Activated CD4-positive, alpha-beta memory T cell treated with anti-CD3 and anti-CD28 coated beads, Interleukin-2, amount 10 ng/mL, durations not matched to agents 7 days and 5 days (primary cell): ENCODE data around the gene LATS1. TPM values are rescaled to one million over a fixed set of nuclear protein-coding genes. Genes with fewer than 3 reads are reported as not detected.
"Not testable (repeated sequence)": the region's sequence is repeated elsewhere in the genome, so short reads cannot be mapped to it uniquely, and the experiment has no call there.

Experiments used
- CTCF ChIA-PET: fragments of 350-600 bp; sonication (Branson Sonifier 250); formaldehyde crosslinking; loops from one replicate; lab custom pipeline; 2021; ENCODE audit warnings: antibody characterized with exemption, inconsistent platforms; lab: Charles Lee
- POLR2A ChIA-PET: fragments of 350-600 bp; sonication (Branson Sonifier 250); formaldehyde crosslinking; loops from one replicate; lab custom pipeline; 2021; ENCODE audit warnings: antibody characterized with exemption; lab: Charles Lee
- DNase-seq: peaks from one replicate; pipeline ENCODE4 v3.0.0-alpha.2; 2020
- H3K27ac Mint-ChIP-seq: one replicate; pipeline ENCODE4 v1.8.0; 2021; ENCODE audit warnings: mild to moderate bottlenecking, mixed read lengths
- H3K27me3 Mint-ChIP-seq: one replicate; pipeline ENCODE4 v1.8.0; 2021; ENCODE audit warnings: mixed read lengths
- H3K36me3 Mint-ChIP-seq: one replicate; pipeline ENCODE4 v1.8.0; 2021; ENCODE audit warnings: low read depth, mixed read lengths
- H3K4me1 Mint-ChIP-seq: one replicate; pipeline ENCODE4 v1.8.0; 2021; ENCODE audit warnings: mixed read lengths
- H3K4me3 Mint-ChIP-seq: one replicate; pipeline ENCODE4 v1.8.0; 2021; ENCODE audit warnings: mild to moderate bottlenecking, mixed read lengths
- H3K9me3 Mint-ChIP-seq: one replicate; pipeline ENCODE4 v1.8.0; 2021; ENCODE audit warnings: mixed read lengths
- total RNA-seq, 2 experiments: library from RNA; stranded (reverse); gene quantifications; one replicate each; pipeline ENCODE4 v1.2.3, GENCODE V29; 2021

The LATS1 gene
- total RNA-seq, 2 experiments from 2014 or later = 30.8 to 31.0 TPM

- Mint-ChIP-seq H3K4me3 (peak overlapping the region; percentile 80), H3K9me3 (no peaks in the 10 kb centered on the region), H3K27me3 (no peaks in the 10 kb centered on the region), H3K27ac (peak overlapping the region; percentile 85), H3K4me1 (peaks cover 50% of the 10 kb centered on the region), H3K36me3 (peaks cover 27% of the 10 kb centered on the region)
- CTCF ChIA-PET = interaction anchor here (1.0 to 2.2 kb wide), 5 partner anchors 24 to 91 kb away, joined by 3 to 8 read pairs (median 3); partner anchors contain the start of gene LATS1
- POLR2A ChIA-PET = interaction anchor here (0.6 to 10.6 kb wide), 10 partner anchors 9 to 427 kb away, joined by 3 to 98 read pairs (median 4); partner anchors contain the start of genes GINM1, LATS1, LRP11 and PPIL4
- peak; percentile 62 for DNase-seq
Observed at GRCh38 chr6:149750136-149750609, 32.3 kb upstream of the LATS1 start.

GRCh38 chr6:149749594-149750135, 31.8 kb upstream of the LATS1 start, which contains the start of gene PCMT1:
PCMT1 (plus strand) TSS chr6:149749741; CDS start chr6:149749902, 161 bp downstream.
- peaks cover 50% of the 10 kb centered on the region for H3K4me1 Mint-ChIP-seq
- ChIA-PET POLR2A (interaction anchor here (0.6 to 10.6 kb wide), 10 partner anchors 10 to 426 kb away, joined by 3 to 98 read pairs (median 4); partner anchors contain the start of genes GINM1, LATS1, LRP11 and PPIL4), CTCF (interaction anchor here (1.0 to 2.2 kb wide), 5 partner anchors 23 to 90 kb away, joined by 3 to 8 read pairs (median 3); partner anchors contain the start of gene LATS1)
- peak within 1 kb of the TSS; percentile 80 for H3K4me3 Mint-ChIP-seq
- peak; percentile 93 for DNase-seq
- H3K36me3 Mint-ChIP-seq = peaks cover 27% of the 10 kb centered on the region
- H3K27me3 Mint-ChIP-seq = no peaks in the 10 kb centered on the region
- no peaks in the 10 kb centered on the region for H3K9me3 Mint-ChIP-seq
- peak within 1 kb of the TSS; percentile 85 for H3K27ac Mint-ChIP-seq

GRCh38 chr6:149749082-149749593, 31.2 kb upstream of the LATS1 start:
- DNase-seq, H3K27me3 Mint-ChIP-seq, H3K9me3 Mint-ChIP-seq: not testable (repeated sequence)
- POLR2A ChIA-PET = interaction anchor here (0.9 to 10.6 kb wide), 5 partner anchors 10 to 426 kb away, joined by 3 to 98 read pairs (median 4); partner anchors contain the start of genes LATS1 and PPIL4
- Mint-ChIP-seq H3K4me1 (peaks cover 50% of the 10 kb centered on the region), H3K36me3 (peaks cover 27% of the 10 kb centered on the region), H3K4me3 (peak overlapping the region; percentile 80), H3K27ac (peak overlapping the region; percentile 85)
- CTCF ChIA-PET = interaction anchor here (1.0 to 2.2 kb wide), 5 partner anchors 23 to 90 kb away, joined by 3 to 8 read pairs (median 3); partner anchors contain the start of gene LATS1

GRCh38 chr6:149746147-149746946, 28.4 kb upstream of the LATS1 start, which contains the start of gene NUP43:
NUP43 (minus strand) TSS chr6:149746529; CDS start chr6:149746495, 34 bp downstream.
- H3K36me3 Mint-ChIP-seq = peaks cover 36% of the 10 kb centered on the region
- peak within 1 kb of the TSS; percentile 98 for H3K4me3 Mint-ChIP-seq
- H3K4me1 Mint-ChIP-seq = peaks cover 34% of the 10 kb centered on the region
- peak; percentile 95 for DNase-seq
- ChIA-PET POLR2A (interaction anchor here (1.3 to 10.6 kb wide), 3 partner anchors 28 to 194 kb away, joined by 3 to 98 read pairs (median 6); partner anchors contain the start of gene LATS1), CTCF (interaction anchor here (0.7 to 3.3 kb wide), 4 partner anchors 11 to 86 kb away, joined by 3 to 8 read pairs (median 4); no protein-coding TSS in a partner anchor)
- no peaks in the 10 kb centered on the region for H3K9me3 Mint-ChIP-seq
- peak within 1 kb of the TSS; percentile 87 for H3K27ac Mint-ChIP-seq
- H3K27me3 Mint-ChIP-seq = no peaks in the 10 kb centered on the region

GRCh38 chr6:149745252-149745651, 27.4 kb upstream of the LATS1 start:
- DNase-seq, H3K9me3 Mint-ChIP-seq, H3K27me3 Mint-ChIP-seq: not testable (repeated sequence)
- Mint-ChIP-seq H3K36me3 (peaks cover 38% of the 10 kb centered on the region), H3K27ac (peak overlapping the region; percentile 87), H3K4me3 (peak overlapping the region; percentile 98), H3K4me1 (peaks cover 26% of the 10 kb centered on the region)
- ChIA-PET CTCF (interaction anchor here (0.6 to 1.6 kb wide), 3 partner anchors 19 to 89 kb away, joined by 3 to 4 read pairs (median 3); no protein-coding TSS in a partner anchor), POLR2A (interaction anchor here (0.6 to 10.6 kb wide), 5 partner anchors 10 to 193 kb away, joined by 3 to 98 read pairs (median 3); partner anchors contain the start of gene LATS1)

- CTCF ChIA-PET = interaction anchor here (1.1 to 2.4 kb wide), 3 partner anchors 10 to 17 kb away, joined by 3 to 8 read pairs (median 4); partner anchors contain the start of genes LATS1 and NUP43
- POLR2A ChIA-PET = interaction anchor here (1.0 to 1.4 kb wide), 2 partner anchors 10 to 17 kb away, joined by 3 to 4 read pairs; partner anchors contain the start of gene LATS1
- H3K27me3 Mint-ChIP-seq = no peaks in the 10 kb centered on the region
Observed at GRCh38 chr6:149734915-149735314, 17.0 kb upstream of the LATS1 start.

GRCh38 chr6:149733089-149733720, 15.3 kb upstream of the LATS1 start:
- no peaks in the 10 kb centered on the region for H3K27me3 Mint-ChIP-seq
- H3K9me3 Mint-ChIP-seq = no peaks in the 10 kb centered on the region
- no peak overlapping the region for H3K27ac Mint-ChIP-seq
- POLR2A ChIA-PET = interaction anchor here (0.6 to 1.0 kb wide), 2 partner anchors 15 to 108 kb away, joined by 4 to 5 read pairs; no protein-coding TSS in a partner anchor
- H3K4me3 Mint-ChIP-seq = no peak overlapping the region
- no peak for DNase-seq
- CTCF ChIA-PET = interaction anchor here (0.7 to 0.8 kb wide), 2 partner anchors 9 to 11 kb away, joined by 3 read pairs; no protein-coding TSS in a partner anchor
- H3K4me1 Mint-ChIP-seq = peaks cover 18% of the 10 kb centered on the region
- peaks cover 47% of the 10 kb centered on the region for H3K36me3 Mint-ChIP-seq

More at GRCh38 chr6:149734915-149735314, 17.0 kb upstream of the LATS1 start:
- peaks cover 43% of the 10 kb centered on the region for H3K36me3 Mint-ChIP-seq
- H3K27ac Mint-ChIP-seq = no peak overlapping the region
- H3K4me3 Mint-ChIP-seq = no peak overlapping the region
- H3K9me3 Mint-ChIP-seq = no peaks in the 10 kb centered on the region
- DNase-seq = no peak
- peaks cover 7% of the 10 kb centered on the region for H3K4me1 Mint-ChIP-seq

- no peaks in the 10 kb centered on the region for H3K9me3 Mint-ChIP-seq
- H3K27ac Mint-ChIP-seq = no peak overlapping the region
- peaks cover 59% of the 10 kb centered on the region for H3K36me3 Mint-ChIP-seq
- peaks cover 18% of the 10 kb centered on the region for H3K4me1 Mint-ChIP-seq
- CTCF ChIA-PET = interaction anchor here (1.0 kb wide), 1 partner anchor 18 kb away, joined by 5 read pairs; no protein-coding TSS in a partner anchor
- no peak overlapping the region for H3K4me3 Mint-ChIP-seq
- no peaks in the 10 kb centered on the region for H3K27me3 Mint-ChIP-seq
- POLR2A ChIA-PET = no interaction called here
- no peak for DNase-seq
Observed at GRCh38 chr6:149729824-149730223, 11.9 kb upstream of the LATS1 start.

- peak overlapping the region; percentile 58 for H3K27ac Mint-ChIP-seq
- no peaks in the 10 kb centered on the region for H3K27me3 Mint-ChIP-seq
- POLR2A ChIA-PET = no interaction called here
- no peak overlapping the region for H3K4me3 Mint-ChIP-seq
- peaks cover 64% of the 10 kb centered on the region for H3K36me3 Mint-ChIP-seq
- H3K9me3 Mint-ChIP-seq = no peaks in the 10 kb centered on the region
- peaks cover 23% of the 10 kb centered on the region for H3K4me1 Mint-ChIP-seq
- CTCF ChIA-PET = interaction anchor here (1.5 kb wide), 1 partner anchor 24 kb away, joined by 3 read pairs; no protein-coding TSS in a partner anchor
- DNase-seq = no peak
Observed at GRCh38 chr6:149728499-149729234, 10.8 kb upstream of the LATS1 start.

GRCh38 chr6:149727793-149728498, 10.0 kb upstream of the LATS1 start:
- POLR2A ChIA-PET = no interaction called here

More at GRCh38 chr6:149727793-149728498, 10.0 kb upstream of the LATS1 start:
- H3K4me3 Mint-ChIP-seq = no peak overlapping the region
- peaks cover 23% of the 10 kb centered on the region for H3K4me1 Mint-ChIP-seq
- peaks cover 62% of the 10 kb centered on the region for H3K36me3 Mint-ChIP-seq
- CTCF ChIA-PET = interaction anchor here (1.5 kb wide), 1 partner anchor 25 kb away, joined by 3 read pairs; no protein-coding TSS in a partner anchor
- peak overlapping the region; percentile 58 for H3K27ac Mint-ChIP-seq
- H3K9me3 Mint-ChIP-seq = no peaks in the 10 kb centered on the region
- DNase-seq = no peak
- no peaks in the 10 kb centered on the region for H3K27me3 Mint-ChIP-seq
